SK-N-SH treated with all-trans-retinoic acid at 6 μM for 48 hours (cell line): ENCODE results near the gene GTPBP3.

Source experiments
- BACH2 ChIP-seq: fragments of 250-450 bp; sonication (Bioruptor Pico); IDR thresholded peaks from 2 replicates; pipeline ENCODE4 v1.9.0; 2021; ENCODE audit warnings: mild to moderate bottlenecking, borderline replicate concordance
- GLIS3 ChIP-seq: fragments of 250-450 bp; sonication (Bioruptor Pico); IDR thresholded peaks from 2 replicates; pipeline ENCODE4 v1.5.0; 2020; ENCODE audit warnings: mild to moderate bottlenecking, moderate library complexity
- TCF4 ChIP-seq: fragments of 250-450 bp; sonication (Bioruptor Pico); IDR thresholded peaks from 2 replicates; pipeline ENCODE4 v1.8.0; 2021; ENCODE audit warnings: mild to moderate bottlenecking, moderate library complexity, borderline replicate concordance
- TOX ChIP-seq: fragments of 250-450 bp; sonication (Bioruptor Pico); IDR thresholded peaks from 2 replicates; pipeline ENCODE4 v1.8.0; 2021; ENCODE audit warnings: mild to moderate bottlenecking, moderate library complexity, borderline replicate concordance
- ZC3H10 ChIP-seq: fragments of 250-450 bp; sonication (Bioruptor Pico); IDR thresholded peaks from 2 replicates; pipeline ENCODE4 v1.5.1; 2021; ENCODE audit warnings: mild to moderate bottlenecking, moderate library complexity
- TF ChIP-seq, protein P1 (sequence below): fragments of 250-450 bp; sonication (Bioruptor Pico); IDR thresholded peaks from 2 replicates; pipeline ENCODE4 v1.5.1; 2020; ENCODE audit warnings: low read depth, mild to moderate bottlenecking, moderate library complexity
- TF ChIP-seq, protein P2 (sequence below): fragments of 250-450 bp; sonication (Bioruptor Pico); IDR thresholded peaks from 2 replicates; pipeline ENCODE4 v1.8.0; 2021; ENCODE audit warnings: low read depth, mild to moderate bottlenecking, moderate library complexity, borderline replicate concordance

DNA sequence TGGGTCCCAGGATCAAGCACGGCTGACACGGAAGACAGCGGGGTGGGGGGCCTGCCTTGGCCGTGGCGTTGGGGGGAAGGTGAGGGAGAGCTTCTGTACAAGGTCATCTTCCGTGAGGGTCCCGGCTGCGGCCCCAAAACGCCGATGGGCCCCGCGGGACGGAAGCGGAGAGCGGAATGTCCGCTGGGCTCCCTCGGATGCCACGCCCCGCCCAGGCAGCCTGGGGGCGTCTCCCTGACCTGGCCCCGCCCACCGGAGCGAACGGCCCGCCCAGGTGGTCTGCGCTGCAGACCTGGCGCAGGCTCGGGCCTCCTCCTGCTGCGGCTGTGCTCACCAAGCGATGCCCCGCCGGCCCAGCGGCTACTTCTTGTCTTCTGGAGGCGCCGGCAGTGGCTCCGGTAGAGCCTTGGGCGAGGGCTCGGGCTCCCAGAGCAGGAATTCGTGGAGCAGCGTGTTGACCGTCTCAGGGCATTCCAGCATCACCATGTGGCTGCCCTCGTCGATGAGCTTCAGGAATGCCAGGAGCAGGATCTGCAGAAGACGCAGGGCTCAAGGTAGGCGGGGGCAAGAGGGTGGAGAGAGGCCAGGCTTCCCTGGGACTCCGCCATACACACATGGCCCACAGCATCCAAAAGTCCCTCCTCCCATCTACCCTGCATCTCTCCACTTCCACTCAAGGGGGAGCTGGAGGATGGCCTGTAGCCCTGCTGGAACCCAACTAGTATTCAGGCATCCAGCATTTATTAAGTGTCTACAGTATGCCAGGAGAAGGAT, 44.9 kb upstream of the GTPBP3 start:
- TF ChIP-seq ZC3H10 (CRISPR knock-in tag) (no peak), TOX (no peak), GLIS3 (no peak), BACH2 (CRISPR knock-in tag) (no peak), TCF4 (no peak)
- TF ChIP-seq, protein P1, sequence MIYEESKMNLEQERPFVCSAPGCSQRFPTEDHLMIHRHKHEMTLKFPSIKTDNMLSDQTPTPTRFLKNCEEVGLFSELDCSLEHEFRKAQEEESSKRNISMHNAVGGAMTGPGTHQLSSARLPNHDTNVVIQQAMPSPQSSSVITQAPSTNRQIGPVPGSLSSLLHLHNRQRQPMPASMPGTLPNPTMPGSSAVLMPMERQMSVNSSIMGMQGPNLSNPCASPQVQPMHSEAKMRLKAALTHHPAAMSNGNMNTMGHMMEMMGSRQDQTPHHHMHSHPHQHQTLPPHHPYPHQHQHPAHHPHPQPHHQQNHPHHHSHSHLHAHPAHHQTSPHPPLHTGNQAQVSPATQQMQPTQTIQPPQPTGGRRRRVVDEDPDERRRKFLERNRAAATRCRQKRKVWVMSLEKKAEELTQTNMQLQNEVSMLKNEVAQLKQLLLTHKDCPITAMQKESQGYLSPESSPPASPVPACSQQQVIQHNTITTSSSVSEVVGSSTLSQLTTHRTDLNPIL (CRISPR knock-in tag) = no peak
- TF ChIP-seq, protein P2, sequence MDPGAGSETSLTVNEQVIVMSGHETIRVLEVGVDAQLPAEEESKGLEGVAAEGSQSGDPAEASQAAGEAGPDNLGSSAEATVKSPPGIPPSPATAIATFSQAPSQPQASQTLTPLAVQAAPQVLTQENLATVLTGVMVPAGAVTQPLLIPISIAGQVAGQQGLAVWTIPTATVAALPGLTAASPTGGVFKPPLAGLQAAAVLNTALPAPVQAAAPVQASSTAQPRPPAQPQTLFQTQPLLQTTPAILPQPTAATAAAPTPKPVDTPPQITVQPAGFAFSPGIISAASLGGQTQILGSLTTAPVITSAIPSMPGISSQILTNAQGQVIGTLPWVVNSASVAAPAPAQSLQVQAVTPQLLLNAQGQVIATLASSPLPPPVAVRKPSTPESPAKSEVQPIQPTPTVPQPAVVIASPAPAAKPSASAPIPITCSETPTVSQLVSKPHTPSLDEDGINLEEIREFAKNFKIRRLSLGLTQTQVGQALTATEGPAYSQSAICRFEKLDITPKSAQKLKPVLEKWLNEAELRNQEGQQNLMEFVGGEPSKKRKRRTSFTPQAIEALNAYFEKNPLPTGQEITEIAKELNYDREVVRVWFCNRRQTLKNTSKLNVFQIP = no peak
